Liver (tissue), 9 donors: ENCODE results near the gene SLC7A4. TPM values are rescaled to one million over a fixed set of nuclear protein-coding genes. Genes with fewer than 3 reads are reported as not detected.

Source experiments
- DNase-seq: peaks from one replicate; pipeline ENCODE4 v3.0.0-alpha.2; 2017; ENCODE audit warnings: low spot score
- H3K27ac ChIP-seq, 2 donors: one replicate each; pipeline ENCODE4 v1.7.0; 2013; ENCODE audit warnings: inconsistent platforms in 2 of 2, low read length in 2 of 2, control low read depth in 1 of 2, low read depth in 1 of 2, mild to moderate bottlenecking in 1 of 2
- H3K27me3 ChIP-seq, 4 donors: one replicate each; pipeline versions ENCODE4 v1.6.1 to v1.7.0; 2013; ENCODE audit warnings: low read length in 3 of 4, inconsistent platforms in 1 of 4, mild to moderate bottlenecking in 1 of 4, moderate library complexity in 1 of 4; ENCODE audit not compliant: control insufficient read depth in 4 of 4, insufficient read depth in 4 of 4
- H3K36me3 ChIP-seq, 4 donors: one replicate each; pipeline versions ENCODE4 v1.6.1 to v1.7.0; 2013; ENCODE audit warnings: low read length in 3 of 4, mild to moderate bottlenecking in 3 of 4, low read depth in 1 of 4, moderate library complexity in 1 of 4; ENCODE audit not compliant: control insufficient read depth in 4 of 4, insufficient read depth in 3 of 4
- H3K4me1 ChIP-seq, 4 donors: one replicate each; pipeline versions ENCODE4 v1.6.1 to v1.7.0; 2013; ENCODE audit warnings: low read length in 3 of 4, mild to moderate bottlenecking in 3 of 4, moderate library complexity in 1 of 4; ENCODE audit not compliant: control insufficient read depth in 4 of 4, insufficient read depth in 4 of 4
- H3K4me3 ChIP-seq, 3 donors: one replicate each; pipeline versions ENCODE4 v1.6.1 to v1.7.0; 2013; ENCODE audit warnings: low read length in 3 of 3, control low read depth in 1 of 3, low read depth in 1 of 3, mild to moderate bottlenecking in 1 of 3
- H3K9ac ChIP-seq, 2 donors: one replicate each; pipeline ENCODE4 v1.7.0; 2013; ENCODE audit warnings: low read length in 2 of 2, mild to moderate bottlenecking in 2 of 2, moderate library complexity in 2 of 2, control low read depth in 1 of 2, low read depth in 1 of 2
- H3K9me3 ChIP-seq, 4 donors: one replicate each; pipeline versions ENCODE4 v1.6.1 to v1.7.0; 2013; ENCODE audit warnings: low read length in 3 of 4; ENCODE audit not compliant: control insufficient read depth in 4 of 4
- ATF3 ChIP-seq: IDR thresholded peaks from 2 replicates; pipeline ENCODE4 v1.6.1; 2016; ENCODE audit warnings: antibody characterized with exemption
- FOXA1 ChIP-seq: IDR thresholded peaks from 2 replicates; pipeline ENCODE4 v1.6.1; 2016; ENCODE audit warnings: antibody characterized with exemption
- FOXA2 ChIP-seq: IDR thresholded peaks from 2 replicates; pipeline ENCODE4 v1.6.1; 2016; ENCODE audit warnings: antibody characterized with exemption
- GABPA ChIP-seq, 2 donors: IDR thresholded peaks in 1 of 2; conservative IDR thresholded peaks in 1 of 2; 2 replicates each; pipeline ENCODE4 v1.6.1; 2016; ENCODE audit warnings: antibody characterized with exemption in 2 of 2, mild to moderate bottlenecking in 1 of 2, moderate library complexity in 1 of 2
- HNF4A ChIP-seq, 2 donors: conservative IDR thresholded peaks; 2 replicates each; pipeline ENCODE4 v1.6.1; 2016; ENCODE audit warnings: antibody characterized with exemption in 2 of 2, mild to moderate bottlenecking in 2 of 2
- HNF4G ChIP-seq: IDR thresholded peaks from 2 replicates; pipeline ENCODE4 v1.6.1; 2016; ENCODE audit warnings: antibody characterized with exemption
- JUND ChIP-seq, 2 donors: IDR thresholded peaks; 2 replicates each; pipeline ENCODE4 v1.6.1; 2016; ENCODE audit warnings: antibody characterized with exemption in 2 of 2
- MAX ChIP-seq: IDR thresholded peaks from 2 replicates; pipeline ENCODE4 v1.6.1; 2016; ENCODE audit warnings: antibody characterized with exemption
- NR2F2 ChIP-seq: IDR thresholded peaks from 2 replicates; pipeline ENCODE4 v1.6.1; 2016; ENCODE audit warnings: antibody characterized with exemption
- RAD21 ChIP-seq, 2 donors: IDR thresholded peaks; 2 replicates each; pipeline ENCODE4 v1.6.1; 2016; ENCODE audit warnings: antibody characterized with exemption in 2 of 2, mild to moderate bottlenecking in 2 of 2
- REST ChIP-seq: IDR thresholded peaks from 2 replicates; pipeline ENCODE4 v1.6.1; 2016; ENCODE audit warnings: antibody characterized with exemption, mild to moderate bottlenecking
- RXRA ChIP-seq, 2 donors: IDR thresholded peaks; 2 replicates each; pipeline ENCODE4 v1.6.1; 2017 to 2018; ENCODE audit warnings: antibody characterized with exemption in 2 of 2, mild to moderate bottlenecking in 1 of 2
- SP1 ChIP-seq: IDR thresholded peaks from 2 replicates; pipeline ENCODE4 v1.6.1; 2018; ENCODE audit warnings: antibody characterized with exemption, mild to moderate bottlenecking
- TAF1 ChIP-seq: conservative IDR thresholded peaks from 2 replicates; pipeline ENCODE4 v1.6.1; 2016; ENCODE audit warnings: antibody characterized with exemption, mild to moderate bottlenecking
- ZBTB33 ChIP-seq: IDR thresholded peaks from 2 replicates; pipeline ENCODE4 v1.6.1; 2016; ENCODE audit warnings: antibody characterized with exemption
- WGBS: extraction: QIAGEN DNeasy Blood & Tissue Kit; methylation state at CpG from one replicate; pipeline ENCODE4 v1.1.7; 2013; 5-methylcytosine and 5-hydroxymethylcytosine counted together
- polyA plus RNA-seq, 2 donors: library from polyadenylated mRNA; stranded (reverse) in 1 of 2; unstranded in 1 of 2; fragments of 200-250 nt in 1 of 2; fragments of >200 nt in 1 of 2; fragmentation: Nextera tagmentation in 1 of 2; extraction: Ambion mirVana in 1 of 2; gene quantifications; one replicate each; pipeline versions ENCODE4 v1.2.1 to v1.2.3, GENCODE V29; 2013 to 2015
- total RNA-seq, 2 donors: library from RNA; depleted of rRNA; stranded (reverse); fragments of >200 nt; gene quantifications; one replicate each; pipeline ENCODE4 v1.2.3, GENCODE V29; 2014
- TF ChIP-seq, protein P1 (sequence below): fragments of 150-350 bp; IDR thresholded peaks from 2 replicates; pipeline ENCODE4 v1.5.1; 2017; ENCODE audit warnings: improper control_type of control experiment, low read depth, low read length; ENCODE audit not compliant: missing input control
- donor health status: healthy.
- donor health status: healthy.
- donor health status: healthy.
- donor health status: healthy.
- donor health status: healthy.

SLC7A4 gene
- total and polyA plus RNA-seq, 4 donors: 0.11 to 0.67 (median 0.33) TPM

DNA sequence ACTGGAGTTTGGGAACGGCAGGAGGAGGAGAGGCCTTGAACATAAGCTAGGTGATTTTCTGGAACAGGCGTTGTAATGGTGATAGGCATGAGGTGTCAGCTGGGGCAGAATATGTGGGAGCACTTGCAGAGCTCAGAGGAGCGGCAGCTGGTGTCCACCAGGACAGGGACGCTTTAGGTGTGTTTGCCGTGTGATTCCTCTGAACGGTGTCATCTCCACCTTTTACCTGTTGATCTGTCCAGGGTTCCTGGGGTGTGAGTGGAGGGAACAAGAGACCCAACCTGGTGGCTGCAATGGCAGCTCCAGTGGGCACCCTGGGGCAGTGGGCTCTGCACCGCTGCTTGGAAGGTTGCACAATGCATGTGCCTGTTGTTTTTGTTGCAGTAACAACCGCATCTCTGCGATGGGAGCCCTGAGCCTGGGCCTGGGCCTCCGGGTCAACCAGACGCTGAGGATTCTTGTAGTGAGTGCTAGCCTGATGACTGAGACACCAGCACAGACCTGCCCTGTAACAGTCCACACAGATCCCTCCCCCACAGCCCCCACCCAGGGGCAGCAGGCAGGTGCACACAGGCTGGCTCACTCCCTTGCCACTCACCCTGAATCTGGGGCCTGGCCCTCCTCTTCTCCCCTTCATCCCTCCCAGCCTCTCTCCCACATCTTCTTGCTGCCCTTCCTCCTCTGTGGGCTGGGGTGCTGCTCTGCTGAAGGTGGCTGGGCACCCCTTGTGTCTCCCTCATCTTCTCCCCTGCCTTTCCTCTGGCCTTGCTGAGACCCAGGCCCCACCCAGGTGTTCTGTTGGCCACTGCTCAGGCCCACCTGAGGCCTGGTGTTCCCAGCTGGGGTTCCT, 22.6 kb upstream of the SLC7A4 start:
- Histone ChIP-seq H3K27ac (no peak overlapping the region), H3K9me3 (no peaks in the 10 kb centered on the region), H3K9ac (no peak overlapping the region), H3K27me3 (no peaks in the 10 kb centered on the region), H3K36me3 (no peaks in the 10 kb centered on the region), H3K4me1 (no peaks in the 10 kb centered on the region), H3K4me3 (no peak overlapping the region)
- DNase-seq: no peak
- 92% methylated on average over 11 of the region's 11 CpGs for WGBS
- TF ChIP-seq HNF4G: no peak
- TF ChIP-seq NR2F2: no peak
- TF ChIP-seq RAD21 (IDR thresholded peaks at IDR 0.05): no peak
- TF ChIP-seq MAX: no peak
- no peak for TF ChIP-seq JUND (IDR thresholded peaks at IDR 0.05)
- TF ChIP-seq HNF4A (conservative IDR thresholded peaks at IDR 0.05): no peak
- no peak for TF ChIP-seq ZBTB33
- no peak for TF ChIP-seq REST
- no peak for TF ChIP-seq FOXA2
- no peak for TF ChIP-seq ATF3
- no peak for TF ChIP-seq GABPA (IDR thresholded peaks at IDR 0.05 in 1 of 2, conservative IDR thresholded peaks at IDR 0.05 in 1 of 2)
- TF ChIP-seq TAF1: no peak
- no peak for TF ChIP-seq SP1

DNA sequence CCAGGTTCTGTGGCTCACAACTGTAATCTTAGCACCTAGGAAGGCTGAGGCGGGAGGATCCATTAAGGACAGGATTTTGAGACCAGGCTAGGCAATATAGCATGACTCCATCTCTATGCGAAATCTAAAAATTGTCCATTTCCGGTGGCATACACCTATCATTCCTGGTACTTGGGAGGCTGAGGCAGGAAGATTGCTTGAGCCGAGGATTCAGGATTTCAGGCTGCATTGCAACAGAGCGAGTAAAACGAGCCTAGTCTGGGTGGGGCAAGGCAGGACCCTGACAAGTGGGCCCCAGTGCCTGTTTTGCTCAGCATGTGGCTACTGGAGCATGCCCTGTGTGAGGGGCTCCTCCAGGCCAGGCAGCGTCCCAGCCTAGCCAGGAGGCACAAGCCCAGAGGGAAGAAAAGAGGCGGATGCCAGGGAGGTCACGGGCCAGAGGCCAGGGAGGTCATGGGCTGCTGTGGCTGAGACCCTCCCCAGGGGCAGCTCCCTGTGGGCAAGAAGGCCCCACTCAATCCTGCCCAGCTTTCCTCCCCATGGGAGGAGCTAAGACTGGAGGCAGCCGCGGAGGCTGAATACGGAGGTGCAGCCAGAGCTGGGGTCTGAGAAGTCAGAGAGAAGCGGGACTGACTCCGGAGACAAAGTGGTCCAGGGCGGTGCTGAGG, 21.8 kb upstream of the SLC7A4 start:
- H3K4me3 ChIP-seq: no peak overlapping the region
- H3K27me3 ChIP-seq: no peaks in the 10 kb centered on the region
- 94% methylated on average over 15 of the region's 15 CpGs for WGBS
- TF ChIP-seq RAD21 (IDR thresholded peaks at IDR 0.05): no peak
- TF ChIP-seq TAF1: no peak
- no peak for TF ChIP-seq RXRA (IDR thresholded peaks at IDR 0.05)
- no peak for TF ChIP-seq ZBTB33
- TF ChIP-seq, protein P1, sequence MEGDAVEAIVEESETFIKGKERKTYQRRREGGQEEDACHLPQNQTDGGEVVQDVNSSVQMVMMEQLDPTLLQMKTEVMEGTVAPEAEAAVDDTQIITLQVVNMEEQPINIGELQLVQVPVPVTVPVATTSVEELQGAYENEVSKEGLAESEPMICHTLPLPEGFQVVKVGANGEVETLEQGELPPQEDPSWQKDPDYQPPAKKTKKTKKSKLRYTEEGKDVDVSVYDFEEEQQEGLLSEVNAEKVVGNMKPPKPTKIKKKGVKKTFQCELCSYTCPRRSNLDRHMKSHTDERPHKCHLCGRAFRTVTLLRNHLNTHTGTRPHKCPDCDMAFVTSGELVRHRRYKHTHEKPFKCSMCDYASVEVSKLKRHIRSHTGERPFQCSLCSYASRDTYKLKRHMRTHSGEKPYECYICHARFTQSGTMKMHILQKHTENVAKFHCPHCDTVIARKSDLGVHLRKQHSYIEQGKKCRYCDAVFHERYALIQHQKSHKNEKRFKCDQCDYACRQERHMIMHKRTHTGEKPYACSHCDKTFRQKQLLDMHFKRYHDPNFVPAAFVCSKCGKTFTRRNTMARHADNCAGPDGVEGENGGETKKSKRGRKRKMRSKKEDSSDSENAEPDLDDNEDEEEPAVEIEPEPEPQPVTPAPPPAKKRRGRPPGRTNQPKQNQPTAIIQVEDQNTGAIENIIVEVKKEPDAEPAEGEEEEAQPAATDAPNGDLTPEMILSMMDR: no peak
- TF ChIP-seq FOXA1: no peak
- no peak for TF ChIP-seq JUND (IDR thresholded peaks at IDR 0.05)
- TF ChIP-seq HNF4A (conservative IDR thresholded peaks at IDR 0.05): no peak
- TF ChIP-seq NR2F2: no peak
- no peaks in the 10 kb centered on the region for H3K4me1 ChIP-seq
- H3K9me3 ChIP-seq: no peaks in the 10 kb centered on the region
- no peak overlapping the region for H3K9ac ChIP-seq
- H3K27ac ChIP-seq: no peak overlapping the region
- DNase-seq: no peak
- H3K36me3 ChIP-seq: no peaks in the 10 kb centered on the region
